ENCODE measurements around the gene NPTXR. TPM values are rescaled to one million over a fixed set of nuclear protein-coding genes. Genes with fewer than 3 reads are reported as not detected.

Gene NPTXR
- total RNA-seq, 1 donor from 2014 or later, result under 0.01 TPM

GRCh38 chr22:38773363-38773946, 70.4 kb downstream of the NPTXR start:
- no peak for DNase-seq (ENCODE audit: low read depth in 2 of 2)

GRCh38 chr22:38772623-38772873, 71.3 kb downstream of the NPTXR start:
- DNase-seq (ENCODE audit: low read depth in 2 of 2), result no peak

- no peak for DNase-seq (ENCODE audit: low read depth in 2 of 2)
These were observed 73.4 kb downstream of the NPTXR start for GRCh38 chr22:38770257-38770949.

Other genes starting within 250 kb of the NPTXR start
- under 0.01 and 0.20 TPM in 2 replicates for gene FAM227A, start 187.6 kb downstream of the NPTXR start, total RNA-seq
- 15.7 TPM in 2 replicates for gene CBY1, start 187.4 kb downstream of the NPTXR start, total RNA-seq
- gene TOMM22, start 162.1 kb downstream of the NPTXR start, total RNA-seq, result 68.2 and 74.8 TPM in 2 replicates
- 60.4 and 75.6 TPM in 2 replicates for gene JOSD1, start 143.1 kb downstream of the NPTXR start, total RNA-seq
- gene GTPBP1, start 138.1 kb downstream of the NPTXR start, total RNA-seq, result 14.4 and 18.1 TPM in 2 replicates
- gene SUN2, start 88.0 kb downstream of the NPTXR start, total RNA-seq, result 80.9 and 104 TPM in 2 replicates
- 12.0 and 15.1 TPM in 2 replicates for gene DNAL4, start 49.9 kb downstream of the NPTXR start, total RNA-seq
- gene CBX6, start 28.2 kb upstream of the NPTXR start, total RNA-seq, result 11.9 and 13.3 TPM in 2 replicates
- not detected in 2 replicates for gene APOBEC3A, start 113.6 kb upstream of the NPTXR start, total RNA-seq
- 0.20 and 1.3 TPM in 2 replicates for gene APOBEC3B, start 138.3 kb upstream of the NPTXR start, total RNA-seq
- 0.20 and 2.0 TPM in 2 replicates for gene APOBEC3C, start 170.2 kb upstream of the NPTXR start, total RNA-seq
- gene APOBEC3D, start 177.1 kb upstream of the NPTXR start, total RNA-seq, result under 0.01 and 0.44 TPM in 2 replicates
- 4.4 and 5.4 TPM in 2 replicates for gene APOBEC3F, start 196.8 kb upstream of the NPTXR start, total RNA-seq
- 2.0 and 4.0 TPM in 2 replicates for gene APOBEC3G, start 233.2 kb upstream of the NPTXR start, total RNA-seq